ENCODE measurements around the gene TAGLN.

Gene TAGLN

GRCh38 chr11:117248341-117248740 is 49.2 kb downstream of the TAGLN start:
- Histone ChIP-seq H3K79me2 (ENCODE audit: insufficient read depth, low read length) (no peaks in the 10 kb centered on the region), H3K4me3 (ENCODE audit: low read length, poor library complexity, severe bottlenecking) (no peak overlapping the region), H3K9me2 (replicated peaks; ENCODE audit: low read depth, low read length) (no peaks in the 10 kb centered on the region), H3K9me3 (ENCODE audit: insufficient read depth, low read depth, low read length) (no peaks in the 10 kb centered on the region), H3K36me3 (ENCODE audit: insufficient read depth, low read length) (peaks cover 22% of the 10 kb centered on the region; the same call in 1 of the 2 replicates), H3F3A (ENCODE audit: low read depth) (no peaks in the 10 kb centered on the region), H3K9ac (ENCODE audit: low read depth, low read length, poor library complexity, severe bottlenecking) (no peak overlapping the region), H3K27me3 (ENCODE audit: insufficient read depth, low read length, poor library complexity, severe bottlenecking) (no peaks in the 10 kb centered on the region), H3K4me1 (ENCODE audit: insufficient read depth, low read length, poor library complexity, severe bottlenecking) (no peaks in the 10 kb centered on the region), H2AFZ (ENCODE audit: low read length) (no peak overlapping the region), H4K20me1 (ENCODE audit: insufficient read depth, low read length, poor library complexity, severe bottlenecking) (no peaks in the 10 kb centered on the region), H3K4me2 (ENCODE audit: low read depth, low read length, poor library complexity, severe bottlenecking) (no peak overlapping the region)
- TF ChIP-seq CTCF (conservative IDR thresholded peaks at IDR 0.05; ENCODE audit: low read length) (no peak), EZH2phosphoT487 (IDR thresholded peaks at IDR 0.05; ENCODE audit: borderline replicate concordance) (no peak)

GRCh38 chr11:117249571-117249970 is 50.4 kb downstream of the TAGLN start:
- Histone ChIP-seq H3K9me2 (replicated peaks; ENCODE audit: low read depth, low read length) (no peaks in the 10 kb centered on the region), H3K27me3 (ENCODE audit: insufficient read depth, low read length, poor library complexity, severe bottlenecking) (no peaks in the 10 kb centered on the region), H3K4me2 (ENCODE audit: low read depth, low read length, poor library complexity, severe bottlenecking) (no peak overlapping the region), H4K20me1 (ENCODE audit: insufficient read depth, low read length, poor library complexity, severe bottlenecking) (no peaks in the 10 kb centered on the region), H3K4me3 (ENCODE audit: low read length, poor library complexity, severe bottlenecking) (no peak overlapping the region), H3K9ac (ENCODE audit: low read depth, low read length, poor library complexity, severe bottlenecking) (no peak overlapping the region), H2AFZ (ENCODE audit: low read length) (no peak overlapping the region), H3K4me1 (ENCODE audit: insufficient read depth, low read length, poor library complexity, severe bottlenecking) (no peaks in the 10 kb centered on the region), H3K79me2 (ENCODE audit: insufficient read depth, low read length) (no peaks in the 10 kb centered on the region), H3K9me3 (ENCODE audit: insufficient read depth, low read depth, low read length) (no peaks in the 10 kb centered on the region), H3F3A (ENCODE audit: low read depth) (no peaks in the 10 kb centered on the region), H3K36me3 (ENCODE audit: insufficient read depth, low read length) (peaks cover 22% of the 10 kb centered on the region; the same call in 1 of the 2 replicates)
- TF ChIP-seq CTCF (conservative IDR thresholded peaks at IDR 0.05; ENCODE audit: low read length) = no peak
- no peak for TF ChIP-seq EZH2phosphoT487 (IDR thresholded peaks at IDR 0.05; ENCODE audit: borderline replicate concordance)

- peaks cover 7% of the 10 kb centered on the region; the same call in 1 of the 2 replicates for H3K36me3 ChIP-seq (ENCODE audit: insufficient read depth, low read length)
- no peak overlapping the region for H3K4me3 ChIP-seq (ENCODE audit: low read length, poor library complexity, severe bottlenecking)
These were observed 52.3 kb downstream of the TAGLN start for GRCh38 chr11:117251506-117251905.

More at GRCh38 chr11:117251506-117251905, 52.3 kb downstream of the TAGLN start:
- H3K27me3 ChIP-seq (ENCODE audit: insufficient read depth, low read length, poor library complexity, severe bottlenecking) = no peaks in the 10 kb centered on the region
- no peaks in the 10 kb centered on the region for H3F3A ChIP-seq (ENCODE audit: low read depth)
- H3K4me1 ChIP-seq (ENCODE audit: insufficient read depth, low read length, poor library complexity, severe bottlenecking) = no peaks in the 10 kb centered on the region
- no peak overlapping the region for H3K9ac ChIP-seq (ENCODE audit: low read depth, low read length, poor library complexity, severe bottlenecking)
- no peaks in the 10 kb centered on the region for H4K20me1 ChIP-seq (ENCODE audit: insufficient read depth, low read length, poor library complexity, severe bottlenecking)
- H2AFZ ChIP-seq (ENCODE audit: low read length) = no peak overlapping the region
- H3K9me2 ChIP-seq (replicated peaks; ENCODE audit: low read depth, low read length) = no peaks in the 10 kb centered on the region
- H3K4me2 ChIP-seq (ENCODE audit: low read depth, low read length, poor library complexity, severe bottlenecking) = no peak overlapping the region
- H3K79me2 ChIP-seq (ENCODE audit: insufficient read depth, low read length) = no peaks in the 10 kb centered on the region
- H3K9me3 ChIP-seq (ENCODE audit: insufficient read depth, low read depth, low read length) = no peaks in the 10 kb centered on the region
- TF ChIP-seq EZH2phosphoT487 (IDR thresholded peaks at IDR 0.05; ENCODE audit: borderline replicate concordance) = no peak
- no peak for TF ChIP-seq CTCF (conservative IDR thresholded peaks at IDR 0.05; ENCODE audit: low read length)
